Natural killer cell (primary cell): ENCODE data around the gene ZNF473. TPM values are rescaled to one million over a fixed set of nuclear protein-coding genes. Genes with fewer than 3 reads are reported as not detected.

ENCODE experiments used
- ATAC-seq, 3 donors: fragments of 150-1000 bp in 2 of 3; fragments of 200-7000 bp in 1 of 3; cut with Tn5 transposase; 1 replicate in 1 of 3; 2 replicates in 2 of 3; pipeline ENCODE4 v1.10.0; 2021; ENCODE audit warnings: mild to moderate bottlenecking in 2 of 3, moderate library complexity in 2 of 3
- DNase-seq, 2 donors: peaks; one replicate each; pipeline versions ENCODE4 v3.0.0 to v3.0.0-alpha.2; 2013 to 2021; ENCODE audit warnings: mixed read lengths in 1 of 2
- H3K27ac ChIP-seq: one replicate; pipeline ENCODE4 v1.5.1; 2013; ENCODE audit warnings: mild to moderate bottlenecking, low read length
- H3K27me3 ChIP-seq: one replicate; pipeline ENCODE4 v1.6.1; 2013; ENCODE audit warnings: low read length; ENCODE audit not compliant: control insufficient read depth, insufficient read depth
- H3K36me3 ChIP-seq: one replicate; pipeline ENCODE4 v1.6.1; 2013; ENCODE audit warnings: low read length; ENCODE audit not compliant: control insufficient read depth, insufficient read depth
- H3K4me1 ChIP-seq: one replicate; pipeline ENCODE4 v1.6.1; 2013; ENCODE audit warnings: low read length; ENCODE audit not compliant: control insufficient read depth, insufficient read depth
- H3K4me3 ChIP-seq: one replicate; pipeline ENCODE4 v1.5.1; 2013; ENCODE audit warnings: low read length
- H3K9me3 ChIP-seq: one replicate; pipeline ENCODE4 v1.6.1; 2013; ENCODE audit warnings: low read length; ENCODE audit not compliant: control insufficient read depth, insufficient read depth
- H3K27ac Mint-ChIP-seq, 2 donors: one replicate each; pipeline ENCODE4 v1.8.0; 2022; ENCODE audit warnings: mild to moderate bottlenecking in 2 of 2, mixed read lengths in 2 of 2, moderate library complexity in 1 of 2
- H3K27me3 Mint-ChIP-seq, 2 donors: one replicate each; pipeline ENCODE4 v1.8.0; 2022; ENCODE audit warnings: low read depth in 2 of 2, mixed read lengths in 2 of 2
- H3K36me3 Mint-ChIP-seq: one replicate; pipeline ENCODE4 v1.8.0; 2022; ENCODE audit warnings: mixed read lengths
- H3K4me1 Mint-ChIP-seq, 2 donors: one replicate each; pipeline ENCODE4 v1.8.0; 2022; ENCODE audit warnings: mixed read lengths in 2 of 2
- H3K4me3 Mint-ChIP-seq: one replicate; pipeline ENCODE4 v1.8.0; 2022; ENCODE audit warnings: mild to moderate bottlenecking, moderate library complexity, mixed read lengths
- H3K9me3 Mint-ChIP-seq, 2 donors: one replicate each; pipeline ENCODE4 v1.8.0; 2022; ENCODE audit warnings: mixed read lengths in 2 of 2
- WGBS: methylation state at CpG from one replicate; pipeline ENCODE4 v1.1.7; 2013; ENCODE audit warnings: missing lambda C conversion rate; ENCODE audit not compliant: insufficient coverage; 5-methylcytosine and 5-hydroxymethylcytosine counted together
- intact Hi-C: fragments of 100-400 bp; cut with micrococcal nuclease; formaldehyde crosslinking; loops from one replicate; pipeline ENCODE4 v1.14.2; 2022
- total RNA-seq, 4 donors: library from RNA; stranded (reverse); fragments of 120-200 nt in 1 of 4; gene quantifications; one replicate each; pipeline versions ENCODE4 v1.2.3 to v1.2.4, GENCODE V29; 2013 to 2022
- TF ChIP-seq, protein P1 (sequence below): fragments of 200-600 bp; IDR thresholded peaks from one replicate; pipeline ENCODE4 v1.8.0; 2022; ENCODE audit warnings: antibody characterized with exemption

ZNF473 gene
- total RNA-seq, 3 donors from 2014 or later (not counting 1 experiment from before 2014, with no cell fraction given), result 7.9 to 16.2 (median 12.9) TPM

GRCh38 chr19:49977881-49978280 lies 47.9 kb upstream of the ZNF473 start:
- intact Hi-C loops, result no loop called here
- no peaks in the 10 kb centered on the region for H3K36me3 Mint-ChIP-seq
- H3K27me3 Mint-ChIP-seq, result no peaks in the 10 kb centered on the region
- no peak for DNase-seq
- Histone ChIP-seq H3K36me3 (peaks cover 40% of the 10 kb centered on the region), H3K27ac (no peak overlapping the region), H3K4me1 (no peaks in the 10 kb centered on the region), H3K4me3 (no peak overlapping the region), H3K9me3 (no peaks in the 10 kb centered on the region), H3K27me3 (no peaks in the 10 kb centered on the region)
- no peak for ATAC-seq
- H3K27ac Mint-ChIP-seq, result no peak overlapping the region
- H3K4me3 Mint-ChIP-seq, result no peak overlapping the region
- TF ChIP-seq, protein P1, sequence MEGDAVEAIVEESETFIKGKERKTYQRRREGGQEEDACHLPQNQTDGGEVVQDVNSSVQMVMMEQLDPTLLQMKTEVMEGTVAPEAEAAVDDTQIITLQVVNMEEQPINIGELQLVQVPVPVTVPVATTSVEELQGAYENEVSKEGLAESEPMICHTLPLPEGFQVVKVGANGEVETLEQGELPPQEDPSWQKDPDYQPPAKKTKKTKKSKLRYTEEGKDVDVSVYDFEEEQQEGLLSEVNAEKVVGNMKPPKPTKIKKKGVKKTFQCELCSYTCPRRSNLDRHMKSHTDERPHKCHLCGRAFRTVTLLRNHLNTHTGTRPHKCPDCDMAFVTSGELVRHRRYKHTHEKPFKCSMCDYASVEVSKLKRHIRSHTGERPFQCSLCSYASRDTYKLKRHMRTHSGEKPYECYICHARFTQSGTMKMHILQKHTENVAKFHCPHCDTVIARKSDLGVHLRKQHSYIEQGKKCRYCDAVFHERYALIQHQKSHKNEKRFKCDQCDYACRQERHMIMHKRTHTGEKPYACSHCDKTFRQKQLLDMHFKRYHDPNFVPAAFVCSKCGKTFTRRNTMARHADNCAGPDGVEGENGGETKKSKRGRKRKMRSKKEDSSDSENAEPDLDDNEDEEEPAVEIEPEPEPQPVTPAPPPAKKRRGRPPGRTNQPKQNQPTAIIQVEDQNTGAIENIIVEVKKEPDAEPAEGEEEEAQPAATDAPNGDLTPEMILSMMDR, result no peak
- H3K4me1 Mint-ChIP-seq, result peaks cover 0 to 4% of the 10 kb centered on the region in 2 donors
- no peaks in the 10 kb centered on the region for H3K9me3 Mint-ChIP-seq
- WGBS, result 95% methylated on average over 18 of the region's 18 CpGs

DNA sequence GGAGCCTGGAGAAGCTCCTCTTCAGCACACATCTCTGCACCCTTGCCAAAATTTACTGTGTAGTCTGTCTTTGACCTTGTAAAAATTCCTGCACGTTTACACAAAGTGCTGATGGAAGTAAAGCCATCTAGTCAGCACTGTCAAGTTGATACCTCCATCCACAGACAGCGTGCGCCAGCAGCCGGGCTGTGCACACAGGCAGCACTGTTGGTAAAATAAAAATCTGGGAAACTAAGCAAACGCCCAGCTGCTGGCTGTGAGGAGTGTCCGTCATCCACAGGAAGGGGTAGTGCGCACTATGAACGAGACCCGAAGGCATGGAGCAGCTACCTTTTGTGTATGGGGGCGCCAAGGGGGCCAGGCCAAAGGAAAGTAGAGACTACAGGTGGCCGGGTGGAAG lies 47.5 kb upstream of the ZNF473 start:
- Mint-ChIP-seq H3K27ac (no peak overlapping the region), H3K36me3 (no peaks in the 10 kb centered on the region), H3K9me3 (no peaks in the 10 kb centered on the region), H3K27me3 (no peaks in the 10 kb centered on the region), H3K4me3 (no peak overlapping the region), H3K4me1 (peaks cover 0 to 5% of the 10 kb centered on the region in 2 donors)
- Histone ChIP-seq H3K27me3 (no peaks in the 10 kb centered on the region), H3K4me1 (peaks cover 1% of the 10 kb centered on the region), H3K4me3 (no peak overlapping the region), H3K27ac (no peak overlapping the region), H3K36me3 (peaks cover 40% of the 10 kb centered on the region), H3K9me3 (no peaks in the 10 kb centered on the region)
- 94% methylated on average over 11 of the region's 11 CpGs for WGBS
- ATAC-seq (no peak), DNase-seq (no peak)
- intact Hi-C loops, result no loop called here
- TF ChIP-seq, protein P1, result no peak

DNA sequence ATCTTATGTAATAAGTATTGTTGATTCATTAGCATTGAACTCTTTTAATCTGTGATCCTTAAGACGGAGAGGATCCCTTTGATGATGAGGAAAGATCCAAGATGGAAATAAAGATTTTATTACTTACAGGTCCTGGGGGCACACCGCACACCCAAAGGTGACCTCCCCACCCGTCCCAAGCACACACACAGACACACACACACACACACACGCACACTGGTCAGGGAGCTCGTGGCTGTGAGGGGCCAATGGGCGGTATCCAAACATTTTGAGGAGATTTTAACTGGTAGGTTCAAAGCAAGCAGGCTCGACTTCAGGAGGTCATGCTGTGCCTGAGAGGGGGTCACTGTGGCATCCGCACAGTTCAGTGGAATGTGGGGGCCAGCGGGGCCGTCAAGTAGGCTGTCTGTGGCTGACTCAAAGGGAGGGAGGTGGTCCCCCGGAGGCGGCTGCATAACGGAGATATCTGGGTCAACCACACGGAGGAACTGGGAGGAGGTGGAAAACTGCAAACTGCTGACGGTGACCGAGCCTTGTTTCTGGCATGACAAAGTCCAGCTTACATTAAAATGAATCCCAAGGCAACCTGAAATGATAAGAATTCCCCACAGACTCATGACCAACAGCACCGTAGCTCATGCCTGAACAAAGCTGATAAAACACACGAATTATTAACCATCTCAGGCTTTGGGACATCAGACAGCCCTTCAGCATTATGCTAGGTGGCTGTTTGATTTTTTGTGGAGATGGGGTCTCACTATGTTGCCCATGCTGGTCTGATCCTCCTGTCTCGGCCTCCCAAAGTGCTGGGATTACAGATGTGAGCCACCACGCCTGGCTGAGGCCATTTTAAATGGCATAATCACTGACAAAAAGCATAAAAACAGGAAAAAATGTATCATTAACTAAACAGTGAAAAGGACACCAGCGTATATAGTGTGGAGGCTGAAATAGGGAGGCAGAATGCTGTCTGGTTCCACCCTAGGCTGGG lies 43.9 kb upstream of the ZNF473 start:
- WGBS, result 94% methylated on average over 21 of the region's 21 CpGs
- no peak overlapping the region for H3K4me3 Mint-ChIP-seq
- H3K27me3 Mint-ChIP-seq, result no peaks in the 10 kb centered on the region
- Histone ChIP-seq H3K36me3 (peaks cover 39% of the 10 kb centered on the region), H3K4me3 (no peak overlapping the region), H3K27me3 (no peaks in the 10 kb centered on the region), H3K27ac (no peak overlapping the region), H3K9me3 (no peaks in the 10 kb centered on the region), H3K4me1 (peaks cover 7% of the 10 kb centered on the region)
- no peaks in the 10 kb centered on the region for H3K36me3 Mint-ChIP-seq
- intact Hi-C loops, result no loop called here
- TF ChIP-seq, protein P1, result no peak
- no peak overlapping the region for H3K27ac Mint-ChIP-seq
- DNase-seq, result no peak
- no peaks in the 10 kb centered on the region for H3K9me3 Mint-ChIP-seq
- no peak for ATAC-seq
- peaks cover 8 to 9% of the 10 kb centered on the region in 2 donors for H3K4me1 Mint-ChIP-seq
